HG02610 (cell line): Measurements from ENCODE around the gene HSF4.

ENCODE experiments used
- ATAC-seq: cut with Tn5 transposase; IDR thresholded peaks from one replicate; pipeline ENCODE4 v1.9.1; 2021; ENCODE audit warnings: mild to moderate bottlenecking, moderate library complexity; ENCODE audit not compliant: unreplicated experiment

HSF4 gene

GRCh38 chr16:67183627-67184452, 19.3 kb downstream of the HSF4 start, which contains the start of gene MATCAP1:
Gene MATCAP1, minus strand, starts transcription at chr16:67183963. Its CDS starts 3,353 bp downstream, at chr16:67180610.
- peak; percentile 95 for ATAC-seq

DNA sequence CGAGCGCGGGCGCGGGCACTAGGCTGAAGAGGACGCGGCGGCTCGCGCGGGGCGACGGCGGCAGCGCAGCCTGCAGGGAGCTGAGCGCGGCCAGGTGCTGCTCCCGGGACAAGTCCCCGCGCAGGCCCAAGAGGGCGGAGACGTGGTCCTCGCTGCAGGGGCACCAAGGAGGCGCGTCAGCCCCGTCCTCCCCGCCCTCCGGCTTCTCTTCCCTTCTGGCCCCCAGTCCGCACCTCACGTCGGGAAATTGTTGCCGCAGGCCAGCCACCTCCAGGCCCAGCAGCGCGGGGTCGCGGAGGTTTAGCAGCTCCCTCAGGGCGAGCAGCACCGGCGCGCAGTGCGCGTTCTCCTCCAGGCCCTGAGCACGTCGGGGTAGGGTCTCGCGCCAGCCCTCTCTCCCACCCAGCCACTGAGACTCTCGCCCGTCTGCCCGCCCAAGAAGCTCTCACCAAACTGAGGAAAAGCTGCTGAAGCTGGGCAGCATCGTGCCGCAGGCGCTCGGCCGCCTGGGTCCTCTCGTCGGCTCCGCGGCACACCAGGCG, 20.0 kb downstream of the HSF4 start:
- no peak for ATAC-seq

DNA sequence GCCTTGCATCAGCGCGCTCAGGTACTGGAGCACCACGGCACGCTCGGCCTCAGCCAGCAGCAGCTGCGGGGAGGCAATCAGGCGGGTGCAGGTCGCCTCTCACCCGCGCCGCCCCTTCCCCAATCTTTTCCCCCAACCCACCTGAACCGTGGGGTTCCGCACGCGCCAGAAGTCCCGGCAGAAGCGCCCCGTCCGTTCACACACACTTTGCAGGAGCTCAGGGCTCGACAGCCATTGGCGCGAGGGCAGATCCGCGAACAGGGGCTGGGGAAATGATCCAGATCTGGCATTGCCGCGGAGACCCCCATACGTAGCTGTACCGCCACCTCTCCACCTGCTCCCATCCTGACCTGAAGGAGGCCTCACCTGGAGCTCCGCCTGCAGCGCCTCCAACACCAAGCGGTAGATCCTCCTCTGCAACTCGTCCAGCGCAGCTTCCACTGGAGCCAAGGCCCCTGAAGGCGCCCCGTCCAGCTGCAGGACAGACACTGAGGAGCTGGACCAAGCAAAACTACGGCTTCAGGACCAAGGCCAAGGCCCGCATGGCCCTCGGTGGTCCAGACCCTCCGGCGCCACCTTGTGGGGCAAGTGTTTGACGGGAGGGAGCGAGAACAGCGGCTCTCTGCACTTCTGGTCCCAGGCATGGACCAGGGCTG, 20.6 kb downstream of the HSF4 start:
- no peak for ATAC-seq

GRCh38 chr16:67185651-67186134, 21.1 kb downstream of the HSF4 start:
- no peak for ATAC-seq

DNA sequence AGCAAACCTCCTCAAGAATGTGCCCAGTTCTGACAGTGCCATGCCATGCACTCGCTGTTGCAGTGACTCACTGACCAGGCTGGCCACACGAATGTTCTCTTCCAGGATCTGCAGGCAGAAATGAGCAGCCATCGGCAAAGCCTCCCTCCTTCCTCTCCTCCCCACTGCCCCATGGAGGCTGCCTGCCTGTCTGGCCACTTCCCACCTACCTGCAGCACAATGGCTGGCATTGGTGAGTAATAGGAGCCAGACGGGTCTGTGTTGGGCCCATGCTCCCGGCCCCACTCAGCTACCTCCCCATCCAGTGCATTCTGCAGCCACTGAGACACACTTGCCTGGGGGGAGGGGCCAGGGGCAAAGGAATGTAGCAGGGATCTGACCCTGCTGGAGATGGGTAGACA, 22.0 kb downstream of the HSF4 start:
- ATAC-seq, result no peak

DNA sequence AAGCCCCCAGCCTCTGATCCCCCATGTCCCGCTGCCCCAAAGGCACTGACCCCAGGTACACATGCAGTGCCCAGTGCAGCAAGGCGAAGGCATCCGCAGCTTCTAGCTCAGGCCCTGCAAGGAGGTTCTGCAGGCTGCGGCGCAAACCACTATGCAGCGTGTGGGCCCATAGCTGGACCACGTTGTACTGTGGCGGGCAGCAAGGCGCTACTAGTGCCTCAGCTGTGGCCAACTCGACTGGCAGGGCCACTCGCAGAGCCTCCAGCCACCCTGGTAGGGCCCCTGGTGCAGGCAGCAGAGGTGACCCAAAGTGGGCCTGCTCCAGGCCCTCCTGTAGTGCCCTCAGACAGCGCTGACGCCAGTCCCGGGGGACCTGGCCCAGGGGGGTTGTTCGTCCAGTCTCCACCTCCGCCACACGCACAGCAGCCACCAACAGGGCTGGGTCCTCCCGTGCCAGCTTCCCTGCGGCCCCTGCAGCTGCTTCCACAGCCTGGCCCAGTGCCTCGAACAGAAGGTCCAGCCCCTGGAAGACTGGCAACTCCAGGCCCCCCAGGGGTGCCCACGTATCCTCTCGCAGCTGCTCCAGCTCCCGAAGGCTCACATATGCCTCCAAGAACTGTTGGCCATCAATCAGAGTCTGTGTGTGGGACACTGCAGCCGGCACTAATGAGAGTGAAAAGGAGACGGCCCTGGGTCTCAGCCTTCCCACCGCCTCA, 22.8 kb downstream of the HSF4 start:
- no peak for ATAC-seq

GRCh38 chr16:67188323-67188722, 23.8 kb downstream of the HSF4 start:
- no peak for ATAC-seq

GRCh38 chr16:67188798-67189197, 24.3 kb downstream of the HSF4 start:
- ATAC-seq, result no peak

GRCh38 chr16:67190041-67190440, 25.5 kb downstream of the HSF4 start, which contains the start of gene EXOC3L1:
Gene EXOC3L1, minus strand, starts transcription at chr16:67190136. Its CDS starts 460 bp downstream, at chr16:67189676.
- ATAC-seq, result no peak

DNA sequence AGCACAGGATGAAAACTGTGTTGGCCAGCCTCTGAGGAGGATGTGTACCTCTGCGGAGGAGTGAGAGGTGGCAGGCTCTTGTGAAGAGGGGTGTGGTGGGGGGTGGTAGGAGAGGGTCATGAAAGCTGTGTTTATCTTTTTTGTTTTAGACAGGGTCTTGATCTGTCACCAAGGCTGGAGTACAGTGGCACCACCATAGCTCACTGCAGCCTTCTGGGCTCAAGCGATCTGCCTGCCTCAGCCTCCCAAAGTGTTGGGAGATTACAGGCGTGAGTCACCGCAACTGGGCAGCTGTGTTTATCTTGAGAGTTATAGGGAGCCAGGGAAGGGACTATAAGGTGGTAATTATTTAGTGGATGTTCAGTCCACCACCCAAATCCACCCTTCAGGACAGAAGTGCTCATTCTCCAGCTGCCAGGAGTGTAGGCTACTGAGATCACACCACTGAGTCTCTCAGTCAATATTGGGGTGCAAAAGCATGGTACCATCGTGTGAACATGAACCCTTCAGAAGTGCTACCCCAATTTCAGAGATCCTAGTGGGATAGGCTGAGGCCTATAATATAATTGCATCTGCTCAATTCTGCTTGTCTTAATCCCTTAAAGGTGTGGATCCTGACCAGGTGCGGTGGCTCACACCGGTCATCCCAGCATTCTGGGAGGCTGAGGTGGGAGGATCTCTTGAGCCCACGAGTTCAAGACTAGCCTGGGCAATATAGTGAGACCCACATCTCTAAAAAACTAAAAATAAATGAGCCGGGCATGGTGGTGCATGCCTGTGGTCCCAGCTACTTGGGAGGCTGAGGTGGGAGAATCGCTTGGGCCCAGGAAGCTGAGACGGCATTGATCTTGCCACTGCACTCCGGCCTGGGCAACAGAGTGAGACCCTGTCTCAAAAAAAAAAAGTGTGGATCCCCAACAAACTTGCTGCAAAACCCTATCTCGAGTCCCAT, 26.2 kb downstream of the HSF4 start:
- no peak for ATAC-seq

GRCh38 chr16:67191411-67191994, 27.0 kb downstream of the HSF4 start:
- ATAC-seq, result no peak

DNA sequence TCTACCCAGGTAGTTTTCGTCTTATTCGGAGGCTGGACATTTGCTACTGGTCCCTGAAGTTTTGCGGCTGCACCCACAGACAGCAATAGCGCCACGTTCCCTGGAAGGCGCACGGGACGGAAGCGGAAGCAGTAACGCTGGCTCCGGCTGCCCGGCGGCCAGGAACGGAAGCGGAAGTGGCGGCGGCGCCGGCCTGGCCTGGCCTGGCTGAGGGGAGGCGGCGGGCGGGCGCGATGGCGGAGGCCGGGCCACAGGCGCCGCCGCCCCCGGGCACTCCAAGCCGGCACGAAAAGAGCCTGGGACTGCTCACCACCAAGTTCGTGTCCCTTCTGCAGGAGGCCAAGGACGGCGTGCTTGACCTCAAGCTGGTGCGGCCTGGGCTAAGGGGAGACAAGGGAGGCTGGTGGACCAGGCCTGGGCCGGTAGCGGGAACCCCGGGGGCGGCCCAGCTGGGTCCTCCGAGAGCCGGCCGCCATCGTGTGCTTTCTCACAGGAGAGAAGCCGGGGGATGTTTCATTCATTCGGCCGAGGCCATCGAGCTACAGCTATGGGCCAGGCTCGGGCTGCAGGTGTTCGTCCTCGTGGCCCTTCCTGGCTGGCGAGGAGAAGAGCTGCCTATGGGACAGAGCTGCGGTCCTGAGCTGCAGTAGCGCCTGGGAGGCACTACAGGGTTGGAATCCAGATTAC, 27.6 kb downstream of the HSF4 start, which contains the start of gene E2F4:
TSS of gene E2F4 (plus strand) at position 161 of the 687 bp plus-strand sequence. CDS start at position 234, 73 bp downstream.
- ATAC-seq, result peak; percentile 89

DNA sequence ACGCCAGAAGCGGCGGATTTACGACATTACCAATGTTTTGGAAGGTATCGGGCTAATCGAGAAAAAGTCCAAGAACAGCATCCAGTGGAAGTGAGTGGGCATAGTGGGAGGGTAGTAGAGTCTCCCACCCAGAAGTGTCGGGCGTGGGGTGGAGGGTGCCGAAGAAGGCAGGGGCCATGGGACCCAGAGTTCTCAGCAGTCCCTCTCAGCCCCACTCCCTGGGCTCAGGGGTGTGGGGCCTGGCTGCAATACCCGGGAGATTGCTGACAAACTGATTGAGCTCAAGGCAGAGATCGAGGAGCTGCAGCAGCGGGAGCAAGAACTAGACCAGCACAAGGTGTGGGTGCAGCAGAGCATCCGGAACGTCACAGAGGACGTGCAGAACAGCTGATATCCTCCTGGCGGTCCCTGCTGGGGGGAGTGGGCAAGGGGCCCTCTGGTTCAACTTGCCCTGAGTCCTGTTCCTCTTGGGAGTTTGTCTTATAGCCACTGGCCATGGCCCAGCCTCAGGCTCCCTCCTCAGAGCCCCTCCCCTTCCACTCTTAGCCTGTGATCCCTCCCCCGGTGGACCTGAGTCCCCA, 28.3 kb downstream of the HSF4 start:
- no peak for ATAC-seq

DNA sequence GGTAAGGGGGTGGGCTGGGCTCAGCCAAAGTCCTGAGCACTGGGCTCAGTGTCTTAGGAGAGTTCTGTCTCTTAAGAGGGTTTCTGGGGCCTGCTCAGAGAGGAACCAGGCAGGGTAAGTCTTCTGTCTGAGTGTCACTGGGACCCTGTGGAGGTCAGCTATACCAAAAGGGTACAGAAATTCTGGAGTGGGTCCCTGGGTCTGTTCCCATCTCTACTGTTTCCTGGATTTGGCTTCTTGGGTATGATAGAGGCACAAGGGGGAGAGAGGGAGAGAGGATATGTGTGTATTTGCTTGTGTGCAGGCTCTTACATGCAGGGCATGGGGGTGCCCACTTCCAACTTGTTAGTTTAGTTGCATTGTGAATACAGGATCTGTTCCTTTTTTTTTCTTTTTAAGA, 29.0 kb downstream of the HSF4 start:
- ATAC-seq, result no peak

GRCh38 chr16:67194260-67194659, 29.7 kb downstream of the HSF4 start:
- no peak for ATAC-seq

- ATAC-seq, result no peak
These were observed 31.1 kb downstream of the HSF4 start for GRCh38 chr16:67195676-67196075.

GRCh38 chr16:67196881-67197280, 32.3 kb downstream of the HSF4 start:
- ATAC-seq, result no peak

DNA sequence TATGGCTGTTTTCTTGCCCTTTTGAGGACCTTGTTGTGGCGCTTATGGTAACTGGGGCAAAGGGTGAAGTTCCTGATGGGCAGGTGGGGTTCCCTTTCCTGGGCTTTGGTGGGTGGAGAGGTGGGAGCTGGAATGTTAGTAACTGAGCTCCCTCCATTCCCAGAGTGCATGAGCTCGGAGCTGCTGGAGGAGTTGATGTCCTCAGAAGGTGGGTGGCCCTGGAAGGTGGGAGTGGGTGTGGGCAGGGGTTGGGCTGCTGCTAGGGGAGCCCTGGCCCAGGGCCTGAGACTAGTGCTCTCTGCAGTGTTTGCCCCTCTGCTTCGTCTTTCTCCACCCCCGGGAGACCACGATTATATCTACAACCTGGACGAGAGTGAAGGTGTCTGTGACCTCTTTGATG, 33.2 kb downstream of the HSF4 start:
- ATAC-seq, result no peak
